Mesenchymal stem cell (in vitro differentiated cells and primary cell): ENCODE measurements around the gene RHOB.
A peak's percentile ranks its signal among the peaks of the same experiment; 100 is the strongest.

Experiments used
- DNase-seq: peaks from one replicate; pipeline ENCODE4 v3.0.0-alpha.2; 2013
- H2AFZ ChIP-seq: one replicate; pipeline ENCODE4 v1.6.1; 2013; ENCODE audit warnings: low read depth, mild to moderate bottlenecking, control low read depth, inconsistent platforms, low read length, moderate library complexity
- H2AK5ac ChIP-seq: 2 replicates; pipeline ENCODE4 v1.6.1; 2013; ENCODE audit warnings: low read length, moderate library complexity, mild to moderate bottlenecking, inconsistent platforms; ENCODE audit not compliant: severe bottlenecking
- H2BK120ac ChIP-seq: one replicate; pipeline ENCODE4 v1.6.1; 2013; ENCODE audit warnings: low read depth, mild to moderate bottlenecking, inconsistent platforms, low read length, moderate library complexity
- H2BK12ac ChIP-seq, 2 experiments: one replicate each; pipeline ENCODE4 v1.6.1; 2013; ENCODE audit warnings: inconsistent platforms in 2 of 2, low read length in 2 of 2, mild to moderate bottlenecking in 2 of 2, moderate library complexity in 2 of 2, control low read depth in 1 of 2
- H2BK15ac ChIP-seq: one replicate; pipeline ENCODE4 v1.6.1; 2013; ENCODE audit warnings: mild to moderate bottlenecking, low read depth, inconsistent platforms; ENCODE audit not compliant: poor library complexity, severe bottlenecking
- H2BK5ac ChIP-seq: 2 replicates; pipeline ENCODE4 v1.6.1; 2013; ENCODE audit warnings: low read depth, mild to moderate bottlenecking, low read length, control low read depth, inconsistent platforms; ENCODE audit not compliant: poor library complexity, severe bottlenecking
- H3K14ac ChIP-seq, 2 experiments: one replicate each; pipeline ENCODE4 v1.6.1; 2013; ENCODE audit warnings: inconsistent platforms in 2 of 2, low read length in 2 of 2, control low read depth in 1 of 2, mild to moderate bottlenecking in 1 of 2, moderate library complexity in 1 of 2
- H3K18ac ChIP-seq, 2 experiments: one replicate each; pipeline ENCODE4 v1.6.1; 2013; ENCODE audit warnings: inconsistent platforms in 2 of 2, low read length in 2 of 2, control low read depth in 1 of 2, low read depth in 1 of 2, mild to moderate bottlenecking in 1 of 2
- H3K23ac ChIP-seq, 2 experiments: one replicate each; pipeline ENCODE4 v1.6.1; 2013; ENCODE audit warnings: inconsistent platforms in 2 of 2, low read length in 2 of 2, mild to moderate bottlenecking in 2 of 2, moderate library complexity in 2 of 2, control low read depth in 1 of 2
- H3K27ac ChIP-seq: 2 replicates; pipeline ENCODE4 v1.5.1; 2013; ENCODE audit warnings: mild to moderate bottlenecking, moderate library complexity, low read length, control low read depth, inconsistent platforms; ENCODE audit not compliant: poor library complexity, severe bottlenecking
- H3K27me3 ChIP-seq, 2 experiments: 2 replicates each; pipeline versions ENCODE4 v1.6.1 to v1.7.0; 2013; ENCODE audit warnings: low read length in 2 of 2, mild to moderate bottlenecking in 2 of 2, moderate library complexity in 2 of 2, control low read depth in 1 of 2, inconsistent platforms in 1 of 2; ENCODE audit not compliant: control insufficient read depth in 1 of 2, insufficient read depth in 1 of 2
- H3K36me3 ChIP-seq, 2 experiments: 2 replicates each; pipeline versions ENCODE4 v1.6.1 to v1.7.0; 2013; ENCODE audit warnings: low read length in 2 of 2, control low read depth in 1 of 2, inconsistent platforms in 1 of 2, low read depth in 1 of 2, mild to moderate bottlenecking in 1 of 2; ENCODE audit not compliant: insufficient read depth in 2 of 2, control insufficient read depth in 1 of 2
- H3K4ac ChIP-seq, 2 experiments: one replicate each; pipeline ENCODE4 v1.6.1; 2013; ENCODE audit warnings: inconsistent platforms in 2 of 2, low read length in 2 of 2, mild to moderate bottlenecking in 2 of 2, moderate library complexity in 2 of 2, control low read depth in 1 of 2, low read depth in 1 of 2
- H3K4me1 ChIP-seq: 2 replicates; pipeline ENCODE4 v1.6.1; 2013; ENCODE audit warnings: low read depth, low read length, control low read depth; ENCODE audit not compliant: control insufficient read depth, insufficient read depth
- H3K4me2 ChIP-seq: 2 replicates; pipeline ENCODE4 v1.6.1; 2013; ENCODE audit warnings: low read length, mild to moderate bottlenecking, inconsistent platforms; ENCODE audit not compliant: poor library complexity, severe bottlenecking
- H3K4me3 ChIP-seq, 2 experiments: 2 replicates each; pipeline versions ENCODE4 v1.5.1 to v1.7.0; 2013; ENCODE audit warnings: low read length in 2 of 2, mild to moderate bottlenecking in 2 of 2, control low read depth in 1 of 2, low read depth in 1 of 2; ENCODE audit not compliant: insufficient read depth in 1 of 2
- H3K79me1 ChIP-seq: replicated peaks from 2 replicates; pipeline ENCODE4 v1.6.1; 2013; ENCODE audit warnings: mild to moderate bottlenecking, control low read depth, low read length, inconsistent platforms; ENCODE audit not compliant: poor library complexity, severe bottlenecking
- H3K9ac ChIP-seq: 2 replicates; pipeline ENCODE4 v1.7.0; 2013; ENCODE audit warnings: mild to moderate bottlenecking, low read length, moderate library complexity
- H3K9me3 ChIP-seq: 2 replicates; pipeline ENCODE4 v1.7.0; 2013; ENCODE audit warnings: mild to moderate bottlenecking, low read length; ENCODE audit not compliant: control insufficient read depth
- H4K8ac ChIP-seq: one replicate; pipeline ENCODE4 v1.6.1; 2013; ENCODE audit warnings: inconsistent platforms, mild to moderate bottlenecking, low read length, moderate library complexity
- H4K91ac ChIP-seq: one replicate; pipeline ENCODE4 v1.6.1; 2013; ENCODE audit warnings: mild to moderate bottlenecking, low read length, inconsistent platforms
- WGBS: methylation state at CpG from one replicate; pipeline ENCODE4 v1.1.7; 2013; ENCODE audit warnings: mixed read lengths; 5-methylcytosine and 5-hydroxymethylcytosine counted together

The RHOB gene

GRCh38 chr2:20419007-20419576, 27.8 kb upstream of the RHOB start:
- H3K27ac ChIP-seq, result no peak overlapping the region
- peaks cover 9% of the 10 kb centered on the region for H3K4me1 ChIP-seq
- no peaks in the 10 kb centered on the region for H3K27me3 ChIP-seq
- WGBS, result 36% methylated on average over 8 of the region's 8 CpGs
- no peak overlapping the region for H2BK120ac ChIP-seq
- H3K9me3 ChIP-seq, result no peaks in the 10 kb centered on the region
- peak overlapping the region; percentile 66 for H3K9ac ChIP-seq
- no peak overlapping the region for H2BK5ac ChIP-seq
- no peak overlapping the region for H2AFZ ChIP-seq
- DNase-seq, result peak; percentile 66
- H4K8ac ChIP-seq, result peak overlapping the region; percentile 80
- no peaks in the 10 kb centered on the region for H3K79me1 ChIP-seq
- H3K4me3 ChIP-seq, result peak overlapping the region in 1 of 2 experiments; percentile 5
- peak overlapping the region; percentile 5 to 60 for H2BK12ac ChIP-seq
- H3K4me2 ChIP-seq, result no peak overlapping the region
- peak overlapping the region in 1 of 2 experiments; percentile 60 for H3K4ac ChIP-seq
- no peak overlapping the region for H2AK5ac ChIP-seq
- H3K23ac ChIP-seq, result no peak overlapping the region
- H4K91ac ChIP-seq, result peak overlapping the region; percentile 70
- H2BK15ac ChIP-seq, result no peak overlapping the region
- no peak overlapping the region for H3K14ac ChIP-seq
- no peak overlapping the region for H3K18ac ChIP-seq
- H3K36me3 ChIP-seq, result no peaks in the 10 kb centered on the region

GRCh38 chr2:20419752-20420151, 27.1 kb upstream of the RHOB start:
- peak overlapping the region; percentile 91 for H4K91ac ChIP-seq
- WGBS, result 78% methylated on average over 9 of the region's 9 CpGs

DNA sequence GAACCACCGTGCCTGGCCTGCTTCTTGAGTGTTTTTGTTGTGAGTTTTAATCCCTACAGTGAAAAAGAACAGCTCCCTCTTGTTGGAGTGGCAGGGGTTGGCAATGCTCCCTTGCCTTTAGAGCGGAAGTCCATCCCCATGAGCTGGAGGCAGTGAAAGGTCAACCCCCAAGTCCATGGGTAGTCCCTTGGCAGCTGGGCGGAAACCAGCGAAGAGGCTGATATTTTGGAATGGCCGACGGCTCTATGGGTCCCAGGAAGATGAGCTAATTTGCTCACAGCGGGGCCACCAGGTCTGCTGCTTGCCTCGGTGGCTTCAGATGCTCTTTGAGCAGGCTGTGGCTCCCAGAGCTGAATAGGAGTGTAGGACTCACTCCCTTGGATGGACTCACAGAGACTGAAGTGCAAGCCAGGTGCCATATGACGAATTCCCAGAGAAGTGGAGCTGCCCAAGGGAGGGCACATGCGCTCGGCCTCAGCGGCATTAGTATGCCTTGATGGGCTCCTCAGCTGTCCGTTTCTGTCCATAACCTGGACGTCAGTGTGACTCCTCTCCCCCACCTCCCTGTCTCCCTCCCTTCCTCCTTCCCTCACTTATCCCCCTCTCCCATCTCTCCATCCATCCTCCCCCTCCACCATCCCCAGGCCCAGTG, 25.4 kb upstream of the RHOB start:
- peak overlapping the region; percentile 71 to 88 for H3K4ac ChIP-seq
- WGBS, result 95% methylated on average over 14 of the region's 14 CpGs
- H2AFZ ChIP-seq, result no peak overlapping the region
- peaks cover 24% of the 10 kb centered on the region for H3K4me1 ChIP-seq
- no peaks in the 10 kb centered on the region for H3K9me3 ChIP-seq
- no peak overlapping the region for H2AK5ac ChIP-seq
- H4K8ac ChIP-seq, result peak overlapping the region; percentile 69
- no peak overlapping the region for H3K9ac ChIP-seq
- peak overlapping the region; percentile 87 for H2BK15ac ChIP-seq
- H4K91ac ChIP-seq, result peak overlapping the region; percentile 48
- H3K27ac ChIP-seq, result no peak overlapping the region
- no peaks in the 10 kb centered on the region for H3K27me3 ChIP-seq
- H3K23ac ChIP-seq, result no peak overlapping the region
- H3K4me3 ChIP-seq, result peak overlapping the region in 1 of 2 experiments; percentile 2
- H2BK120ac ChIP-seq, result no peak overlapping the region
- H3K36me3 ChIP-seq, result no peaks in the 10 kb centered on the region
- H2BK5ac ChIP-seq, result no peak overlapping the region
- no peak overlapping the region for H3K14ac ChIP-seq
- H3K18ac ChIP-seq, result peak overlapping the region; percentile 72 to 77
- H3K4me2 ChIP-seq, result no peak overlapping the region
- no peak for DNase-seq
- H3K79me1 ChIP-seq, result no peaks in the 10 kb centered on the region
- H2BK12ac ChIP-seq, result peak overlapping the region; percentile 88 to 99

More at GRCh38 chr2:20419752-20420151, 27.1 kb upstream of the RHOB start:
- Histone ChIP-seq H3K4me2 (no peak overlapping the region), H3K4me1 (peaks cover 15% of the 10 kb centered on the region), H3K36me3 (no peaks in the 10 kb centered on the region), H2BK120ac (no peak overlapping the region), H2BK12ac (peak overlapping the region; percentile 91 to 96), H2AFZ (no peak overlapping the region), H3K9ac (no peak overlapping the region), H3K14ac (peak overlapping the region in 1 of 2 experiments; percentile 53), H3K27ac (no peak overlapping the region), H3K18ac (peak overlapping the region; percentile 67 to 80), H2BK15ac (peak overlapping the region; percentile 74), H3K4me3 (no peak overlapping the region), H3K27me3 (no peaks in the 10 kb centered on the region), H3K9me3 (no peaks in the 10 kb centered on the region), H3K23ac (no peak overlapping the region), H4K8ac (peak overlapping the region; percentile 66), H2BK5ac (no peak overlapping the region), H2AK5ac (no peak overlapping the region), H3K79me1 (no peaks in the 10 kb centered on the region), H3K4ac (peak overlapping the region; percentile 65 to 77)
- DNase-seq, result no peak

DNA sequence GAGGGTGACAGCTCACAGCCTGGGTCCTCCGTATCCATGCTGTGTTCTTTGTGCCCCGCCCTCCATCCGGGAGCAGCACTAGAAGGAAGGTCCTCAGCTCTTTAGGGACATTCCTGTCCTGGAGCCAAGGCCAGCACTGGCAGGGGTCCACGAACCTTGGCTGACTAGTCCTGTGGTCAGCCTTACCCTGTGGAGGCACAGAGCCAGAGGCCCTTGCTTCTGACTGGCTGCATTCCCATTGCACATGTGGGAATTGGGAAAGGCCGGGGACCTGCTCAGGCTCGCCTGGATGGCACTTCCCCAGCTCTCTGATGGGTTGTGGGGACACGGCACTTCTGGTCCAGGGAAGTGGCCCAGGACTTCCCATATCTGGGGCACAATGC, 24.9 kb upstream of the RHOB start:
- H2BK5ac ChIP-seq, result no peak overlapping the region
- peak overlapping the region; percentile 88 to 99 for H2BK12ac ChIP-seq
- H3K4me3 ChIP-seq, result peak overlapping the region in 1 of 2 experiments; percentile 42
- H3K27me3 ChIP-seq, result no peaks in the 10 kb centered on the region
- H3K9me3 ChIP-seq, result no peaks in the 10 kb centered on the region
- H3K4ac ChIP-seq, result peak overlapping the region; percentile 71 to 88
- H3K36me3 ChIP-seq, result no peaks in the 10 kb centered on the region
- 81% methylated on average over 7 of the region's 7 CpGs for whole genome bisulfite sequencing
- H3K4me1 ChIP-seq, result peaks cover 24% of the 10 kb centered on the region
- peak; percentile 59 for DNase-seq
- H3K4me2 ChIP-seq, result no peak overlapping the region
- H3K79me1 ChIP-seq, result no peaks in the 10 kb centered on the region
- H3K14ac ChIP-seq, result no peak overlapping the region
- no peak overlapping the region for H3K9ac ChIP-seq
- H3K27ac ChIP-seq, result no peak overlapping the region
- H2BK120ac ChIP-seq, result peak overlapping the region; percentile 82
- peak overlapping the region; percentile 72 to 95 for H3K18ac ChIP-seq
- peak overlapping the region; percentile 69 for H4K8ac ChIP-seq
- no peak overlapping the region for H2AK5ac ChIP-seq
- peak overlapping the region; percentile 87 for H2BK15ac ChIP-seq
- H4K91ac ChIP-seq, result peak overlapping the region; percentile 48
- no peak overlapping the region for H3K23ac ChIP-seq
- no peak overlapping the region for H2AFZ ChIP-seq
